Ascending aorta (tissue), 2 donors: ENCODE measurements around the gene CNTF. TPM values are rescaled to one million over a fixed set of nuclear protein-coding genes. Genes with fewer than 3 reads are reported as not detected.

Source experiments
- DNase-seq, 2 donors: peaks; one replicate each; pipeline ENCODE4 v3.0.0-alpha.2; 2019; ENCODE audit warnings: low spot score in 2 of 2
- H3K27ac ChIP-seq, 2 donors: fragments of 200-600 bp; sonication (generic); one replicate each; pipeline ENCODE4 v1.5.1; 2016 to 2017; ENCODE audit warnings: mild to moderate bottlenecking in 1 of 2
- H3K27me3 ChIP-seq: fragments of 200-600 bp; sonication (generic); one replicate; pipeline ENCODE4 v1.5.1; 2017
- H3K36me3 ChIP-seq, 2 donors: fragments of 200-600 bp; sonication (generic); one replicate each; pipeline ENCODE4 v1.5.1; 2016
- H3K4me1 ChIP-seq, 2 donors: fragments of 200-600 bp; sonication (generic); one replicate each; pipeline ENCODE4 v1.5.1; 2016 to 2017; ENCODE audit warnings: mild to moderate bottlenecking in 1 of 2
- H3K4me3 ChIP-seq, 2 donors: fragments of 200-600 bp; sonication (generic); one replicate each; pipeline ENCODE4 v1.5.1; 2016 to 2017; ENCODE audit warnings: mild to moderate bottlenecking in 1 of 2
- H3K9me3 ChIP-seq, 2 donors: fragments of 200-600 bp; sonication (generic); one replicate each; pipeline ENCODE4 v1.5.1; 2016
- CTCF ChIP-seq, 3 experiments: fragments of 200-600 bp in 2 of 3; fragments of 450-650 bp in 1 of 3; sonication (generic) in 2 of 3; IDR thresholded peaks; one replicate each; pipeline ENCODE4 v1.5.1; 2016 to 2019; ENCODE audit warnings: antibody characterized with exemption in 3 of 3, mild to moderate bottlenecking in 1 of 3, moderate library complexity in 1 of 3
- intact Hi-C: fragments of 100-400 bp; cut with DNase I; formaldehyde crosslinking; loops from one replicate; pipeline ENCODE4 v1.15.1; 2023
- total RNA-seq: library from RNA; depleted of rRNA; stranded (reverse); fragments of >200 nt; gene quantifications from one replicate; pipeline ENCODE4 v1.1.0, GENCODE V29; 2016

The CNTF gene
- total RNA-seq, 1 donor from 2014 or later: 1.9 TPM

GRCh38 chr11:58576887-58577471 lies 45.5 kb upstream of the CNTF start:
- DNase-seq: no peak
- intact Hi-C loops: loop anchor here (5.0 to 10.0 kb wide), 7 partner anchors 565 to 1502 kb away; partner anchors contain the start of genes CTNND1, FAM111A, OSBP and SELENOH
- Histone ChIP-seq H3K36me3 (no peaks in the 10 kb centered on the region), H3K4me1 (peaks cover 7 to 47% of the 10 kb centered on the region in 2 donors), H3K27ac (peak overlapping the region; percentile 98 to 99), H3K27me3 (no peaks in the 10 kb centered on the region), H3K9me3 (no peaks in the 10 kb centered on the region), H3K4me3 (peak overlapping the region; percentile 94 to 97)
- peak in 2 of 3 experiments; percentile 31 to 45 for TF ChIP-seq CTCF (IDR thresholded peaks at IDR 0.05)

GRCh38 chr11:58577555-58578135 lies 44.8 kb upstream of the CNTF start:
- no peak for TF ChIP-seq CTCF (IDR thresholded peaks at IDR 0.05)
- no peaks in the 10 kb centered on the region for H3K9me3 ChIP-seq
- H3K27ac ChIP-seq: peak overlapping the region; percentile 98 to 99
- peak in 1 of 2 donors; percentile 84 for DNase-seq
- H3K4me3 ChIP-seq: peak overlapping the region; percentile 94 to 97
- no peaks in the 10 kb centered on the region for H3K27me3 ChIP-seq
- peaks cover 5 to 45% of the 10 kb centered on the region in 2 donors for H3K4me1 ChIP-seq
- intact Hi-C loops: loop anchor here (1.0 to 10.0 kb wide), 12 partner anchors 13 to 1503 kb away; partner anchors contain the start of genes CLP1, CTNND1, FAM111A and OSBP
- H3K36me3 ChIP-seq: no peaks in the 10 kb centered on the region

- Histone ChIP-seq H3K27ac (peak overlapping the region; percentile 98 to 99), H3K9me3 (no peaks in the 10 kb centered on the region), H3K27me3 (no peaks in the 10 kb centered on the region), H3K36me3 (no peaks in the 10 kb centered on the region), H3K4me1 (peaks cover 0 to 41% of the 10 kb centered on the region in 2 donors), H3K4me3 (peak overlapping the region; percentile 94 to 97)
- DNase-seq: peak; percentile 77 to 97
- no peak for TF ChIP-seq CTCF (IDR thresholded peaks at IDR 0.05)
- intact Hi-C loops: loop anchor here (1.0 to 10.0 kb wide), 12 partner anchors 13 to 1503 kb away; partner anchors contain the start of genes CLP1, CTNND1, FAM111A and OSBP
These were observed 44.3 kb upstream of the CNTF start for GRCh38 chr11:58578136-58578634.

- Histone ChIP-seq H3K4me1 (peaks cover 0 to 37% of the 10 kb centered on the region in 2 donors), H3K9me3 (no peaks in the 10 kb centered on the region)
- TF ChIP-seq CTCF (IDR thresholded peaks at IDR 0.05): no peak
These were observed 43.8 kb upstream of the CNTF start, which contains the start of gene ZFP91 for GRCh38 chr11:58578635-58579191. TSS of gene ZFP91 (plus strand) at chr11:58579063. CDS start at chr11:58579282, 219 bp downstream.

More at GRCh38 chr11:58578635-58579191, 43.8 kb upstream of the CNTF start, which contains the start of gene ZFP91:
- H3K4me3 ChIP-seq: peak within 1 kb of the TSS; percentile 94 to 97
- no peaks in the 10 kb centered on the region for H3K36me3 ChIP-seq
- no peaks in the 10 kb centered on the region for H3K27me3 ChIP-seq
- H3K27ac ChIP-seq: peak within 1 kb of the TSS; percentile 98 to 99
- intact Hi-C loops: loop anchor here (1.0 to 10.0 kb wide), 12 partner anchors 14 to 1504 kb away; partner anchors contain the start of genes CLP1, CTNND1, FAM111A and OSBP
- DNase-seq: peak; percentile 92 to 99
